H1 (cell line): Measurements from ENCODE around the gene SLC28A2. TPM values are rescaled to one million over a fixed set of nuclear protein-coding genes. Genes with fewer than 3 reads are reported as not detected.

Experiments used
- CTCF ChIA-PET: fragments of 300-600 bp; sonication (Branson Sonifier 250); formaldehyde crosslinking; loops from one replicate; lab custom pipeline; 2021; ENCODE audit not compliant: partially characterized antibody; lab: Charles Lee
- POLR2A ChIA-PET: fragments of 300-600 bp; sonication (Branson Sonifier 250); formaldehyde crosslinking; loops from one replicate; lab custom pipeline; 2021; ENCODE audit warnings: inconsistent platforms; ENCODE audit not compliant: partially characterized antibody; lab: Charles Lee
- DNase-seq, 2 experiments: peaks; one replicate each; pipeline versions ENCODE4 v3.0.0 to v3.0.0-alpha.2; 2010 to 2022; ENCODE audit warnings: low spot score in 2 of 2, low read depth in 1 of 2, mixed read lengths in 1 of 2
- FAIRE-seq: peaks from 2 replicates; lab custom pipeline; 2011; peaks lifted over from hg19 to GRCh38; lab: Jason Lieb, UNC
- H2AFZ ChIP-seq: 2 replicates; pipeline ENCODE4 v1.8.1; 2012; ENCODE audit warnings: low read length, inconsistent platforms
- H2AK5ac ChIP-seq: 2 replicates; pipeline ENCODE4 v1.6.1; 2013; ENCODE audit warnings: low read depth, low read length
- H2BK120ac ChIP-seq: replicated peaks from 2 replicates; pipeline ENCODE3; 2013; ENCODE audit warnings: low read depth, low read length, inconsistent platforms
- H2BK12ac ChIP-seq: 2 replicates; pipeline ENCODE4 v1.6.1; 2013; ENCODE audit warnings: low read depth, low read length
- H2BK15ac ChIP-seq: 2 replicates; pipeline ENCODE4 v1.6.1; 2013; ENCODE audit warnings: low read length
- H2BK20ac ChIP-seq: 2 replicates; pipeline ENCODE4 v1.6.1; 2013; ENCODE audit warnings: low read length
- H2BK5ac ChIP-seq: 2 replicates; pipeline ENCODE4 v1.6.1; 2013; ENCODE audit warnings: low read depth, low read length
- H3K14ac ChIP-seq: 2 replicates; pipeline ENCODE4 v1.6.1; 2013; ENCODE audit warnings: inconsistent platforms; ENCODE audit not compliant: insufficient read length
- H3K18ac ChIP-seq: 2 replicates; pipeline ENCODE4 v1.6.1; 2013; ENCODE audit warnings: low read length; ENCODE audit errors: extremely low read depth
- H3K23ac ChIP-seq: 2 replicates; pipeline ENCODE4 v1.6.1; 2013; ENCODE audit warnings: inconsistent platforms; ENCODE audit not compliant: insufficient read length
- H3K23me2 ChIP-seq: 2 replicates; pipeline ENCODE4 v1.6.1; 2013; ENCODE audit warnings: low read depth, low read length
- H3K27ac ChIP-seq: 2 replicates; pipeline ENCODE4 v1.6.1; 2011; ENCODE audit warnings: low read depth, low read length, inconsistent platforms
- H3K27me3 ChIP-seq, 4 experiments: replicated peaks in 1 of 4; 1 replicate in 1 of 4; 2 replicates in 3 of 4; pipeline versions ENCODE4 v1.6.1 to v1.8.1; 2011 to 2013; ENCODE audit warnings: low read length in 3 of 4, mild to moderate bottlenecking in 3 of 4, inconsistent platforms in 2 of 4, mixed read lengths in 2 of 4, moderate library complexity in 1 of 4; ENCODE audit not compliant: control insufficient read depth in 3 of 4, insufficient read depth in 3 of 4; ENCODE audit errors: extremely low read depth in 1 of 4
- H3K36me3 ChIP-seq, 4 experiments: 2 replicates each; pipeline versions ENCODE4 v1.6.1 to v1.8.1; 2011 to 2013; ENCODE audit warnings: mild to moderate bottlenecking in 4 of 4, low read length in 3 of 4, moderate library complexity in 2 of 4, control low read depth in 1 of 4, inconsistent platforms in 1 of 4; ENCODE audit not compliant: insufficient read depth in 4 of 4, control insufficient read depth in 2 of 4
- H3K4ac ChIP-seq: replicated peaks from 2 replicates; pipeline ENCODE3; 2013; ENCODE audit warnings: low read length, low read depth, mixed read lengths, inconsistent platforms; ENCODE audit not compliant: insufficient read length
- H3K4me1 ChIP-seq, 4 experiments: replicated peaks in 1 of 4; 1 replicate in 1 of 4; 2 replicates in 3 of 4; pipeline versions ENCODE4 v1.6.1 to v1.8.1; 2011 to 2013; ENCODE audit warnings: low read length in 3 of 4, inconsistent platforms in 2 of 4, mixed read lengths in 1 of 4; ENCODE audit not compliant: insufficient read depth in 4 of 4, control insufficient read depth in 3 of 4
- H3K4me2 ChIP-seq, 2 experiments: 2 replicates each; pipeline versions ENCODE4 v1.6.1 to v1.8.1; 2011 to 2013; ENCODE audit warnings: low read depth in 2 of 2, low read length in 2 of 2, control low read depth in 1 of 2, inconsistent platforms in 1 of 2, mild to moderate bottlenecking in 1 of 2; ENCODE audit not compliant: insufficient read depth in 1 of 2
- H3K4me3 ChIP-seq, 4 experiments: fragments of 200-600, 300-600 bp in 1 of 4; sonication (generic), shearing (Covaris generic), sonication (Bioruptor Twin) in 1 of 4; 2 replicates each; pipeline versions ENCODE4 v1.5.1 to v1.8.1; 2011 to 2016; ENCODE audit warnings: low read length in 4 of 4, low read depth in 3 of 4, control low read depth in 2 of 4, inconsistent platforms in 2 of 4, mild to moderate bottlenecking in 2 of 4, mixed read lengths in 1 of 4, moderate library complexity in 1 of 4; ENCODE audit not compliant: insufficient read depth in 2 of 4; ENCODE audit errors: extremely low read depth in 1 of 4
- H3K56ac ChIP-seq: replicated peaks from 2 replicates; pipeline ENCODE3; 2013; ENCODE audit warnings: low read depth, mild to moderate bottlenecking, mixed read lengths, low read length, inconsistent platforms; ENCODE audit not compliant: insufficient read length
- H3K79me1 ChIP-seq: 2 replicates; pipeline ENCODE4 v1.6.1; 2013; ENCODE audit warnings: low read depth, low read length, control low read depth
- H3K79me2 ChIP-seq, 2 experiments: 2 replicates each; pipeline versions ENCODE4 v1.6.1 to v1.8.1; 2012 to 2013; ENCODE audit warnings: low read length in 2 of 2, mild to moderate bottlenecking in 2 of 2, inconsistent platforms in 1 of 2; ENCODE audit not compliant: insufficient read depth in 2 of 2, control insufficient read depth in 1 of 2
- H3K9ac ChIP-seq, 4 experiments: replicated peaks in 1 of 4; 1 replicate in 1 of 4; 2 replicates in 3 of 4; pipeline versions ENCODE4 v1.6.1 to v1.8.1; 2011 to 2013; ENCODE audit warnings: low read depth in 3 of 4, low read length in 3 of 4, control low read depth in 2 of 4, mild to moderate bottlenecking in 2 of 4, moderate library complexity in 2 of 4, inconsistent platforms in 1 of 4; ENCODE audit errors: extremely low read depth in 1 of 4
- H3K9me3 ChIP-seq, 2 experiments: 2 replicates each; pipeline versions ENCODE4 v1.6.1 to v1.8.1; 2012 to 2013; ENCODE audit warnings: mild to moderate bottlenecking in 2 of 2, moderate library complexity in 2 of 2, control low read depth in 1 of 2, inconsistent platforms in 1 of 2, low read depth in 1 of 2, low read length in 1 of 2, mixed read lengths in 1 of 2; ENCODE audit not compliant: insufficient read depth in 2 of 2
- H4K20me1 ChIP-seq, 2 experiments: replicated peaks in 1 of 2; 2 replicates each; pipeline versions ENCODE3 to v1.8.1; 2011 to 2013; ENCODE audit warnings: inconsistent platforms in 2 of 2, low read length in 2 of 2, mild to moderate bottlenecking in 1 of 2; ENCODE audit not compliant: insufficient read depth in 2 of 2, control insufficient read depth in 1 of 2
- H4K5ac ChIP-seq: 2 replicates; pipeline ENCODE4 v1.6.1; 2013; ENCODE audit warnings: low read length, low read depth, mixed read lengths, inconsistent platforms; ENCODE audit not compliant: insufficient read length
- H4K8ac ChIP-seq: 2 replicates; pipeline ENCODE4 v1.8.0; 2013; ENCODE audit warnings: mild to moderate bottlenecking, moderate library complexity, low read length, inconsistent platforms; ENCODE audit not compliant: insufficient read depth; ENCODE audit errors: extremely low read depth
- H4K91ac ChIP-seq: replicated peaks from 2 replicates; pipeline ENCODE3; 2013; ENCODE audit warnings: low read length, mixed read lengths, inconsistent platforms; ENCODE audit not compliant: insufficient read length
- CTBP2 ChIP-seq: IDR thresholded peaks from 2 replicates; pipeline ENCODE4 v1.7.0; 2011; ENCODE audit warnings: borderline replicate concordance, mild to moderate bottlenecking, moderate library complexity, mixed read lengths, low read length; ENCODE audit not compliant: insufficient read depth, insufficient read length
- GABPA ChIP-seq: IDR thresholded peaks from 2 replicates; pipeline ENCODE4 v1.6.1; 2011; ENCODE audit warnings: mild to moderate bottlenecking, low read length, moderate library complexity, borderline replicate concordance; ENCODE audit not compliant: insufficient read depth
- GTF2F1 ChIP-seq: IDR thresholded peaks from 2 replicates; pipeline ENCODE4 v1.6.1; 2012; ENCODE audit warnings: low read depth, low read length, improper control_type of control experiment, borderline replicate concordance
- HDAC6 ChIP-seq: IDR thresholded peaks from one replicate; pipeline ENCODE4 v1.7.1; 2012; ENCODE audit warnings: low read depth, mild to moderate bottlenecking, inconsistent platforms, low read length, moderate library complexity
- KDM1A ChIP-seq: fragments of 200-600, 300-600 bp; sonication (generic); IDR thresholded peaks from 2 replicates; pipeline ENCODE4 v1.7.1; 2016; ENCODE audit warnings: mild to moderate bottlenecking, low read length, borderline replicate concordance
- TBP ChIP-seq: IDR thresholded peaks from 2 replicates; pipeline ENCODE4 v1.6.1; 2011; ENCODE audit warnings: low read depth, low read length, improper control_type of control experiment
- YY1 ChIP-seq: IDR thresholded peaks from 2 replicates; pipeline ENCODE4 v1.6.1; 2011; ENCODE audit warnings: low read depth, mild to moderate bottlenecking, low read length
- WGBS, 2 experiments: shearing (Covaris generic) in 1 of 2; methylation state at CpG; one replicate each; pipeline versions ENCODE4 v1.1.6 to v1.1.7; 2013 to 2015; ENCODE audit warnings: low lambda C conversion rate in 2 of 2, mixed read lengths in 2 of 2, inconsistent platforms in 1 of 2, low coverage in 1 of 2, missing lambda C conversion rate in 1 of 2; ENCODE audit not compliant: insufficient replicate concordance in 2 of 2, insufficient coverage in 1 of 2, insufficient read length in 1 of 2; ENCODE audit errors: extremely low coverage in 1 of 2, missing lambda C conversion rate in 1 of 2; 5-methylcytosine and 5-hydroxymethylcytosine counted together
- polyA plus RNA-seq, 7 experiments: library from polyadenylated mRNA; depleted of rRNA in 3 of 7; stranded (reverse) in 5 of 7; unstranded in 2 of 7; fragments of >200 nt in 5 of 7; fragments of 200-250 nt in 2 of 7; gene quantifications; 1 replicate in 5 of 7; 2 replicates in 1 of 7; 4 replicates in 1 of 7; pipeline versions ENCODE4 v1.2.1 to v1.2.3, GENCODE V29; 2011 to 2013; ENCODE audit warnings: missing spikeins in 2 of 7, mixed read lengths in 2 of 7
- total RNA-seq: library from RNA; stranded (reverse); fragmentation: NEBNext Ultra II Directional; extraction: Animal tissue kit (Norgen Biotek cat#: 25700); gene quantifications from 2 replicates; pipeline ENCODE4 v1.2.1, GENCODE V29; 2021

SLC28A2 gene
- total and polyA plus RNA-seq, 2 of the 8 experiments (the other 6 are each of a cell fraction or from before 2014, with no cell fraction given), result 0.11 TPM; not detected in 1

DNA sequence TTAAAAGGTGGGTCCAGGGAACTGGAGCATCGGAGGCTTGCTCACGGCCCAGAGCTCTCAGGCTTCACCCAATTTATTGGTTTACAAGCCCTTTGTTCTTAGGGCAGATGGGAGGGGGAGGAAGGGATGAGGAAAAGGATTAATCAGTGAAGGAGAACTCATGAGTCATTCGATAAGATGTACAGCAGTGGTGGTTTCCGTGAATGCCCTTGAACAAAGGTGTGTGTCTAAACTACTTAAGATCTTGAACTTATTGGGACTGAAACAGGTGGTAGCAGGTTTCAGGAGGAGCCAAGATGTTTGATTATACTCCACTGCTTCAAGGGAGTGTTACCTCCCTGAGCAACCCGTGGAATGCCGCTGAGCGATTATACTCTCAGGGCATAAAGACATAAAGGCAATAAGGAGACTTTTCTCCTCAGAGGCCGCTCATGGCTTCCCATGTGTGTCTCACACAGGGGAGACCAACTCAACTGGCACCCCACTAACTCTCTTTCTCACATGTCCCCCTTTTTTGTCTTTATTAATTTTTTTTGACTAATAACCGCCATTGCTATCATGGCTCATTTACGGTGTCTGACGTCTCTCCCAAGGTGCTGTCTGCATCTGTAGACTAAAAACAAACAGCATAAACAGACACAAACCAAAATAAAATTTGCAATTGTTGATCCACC, 17.3 kb upstream of the SLC28A2 start:
- H3K23me2 ChIP-seq, result no peaks in the 10 kb centered on the region
- H3K36me3 ChIP-seq, result no peaks in the 10 kb centered on the region
- no peak overlapping the region for H2BK5ac ChIP-seq
- TF ChIP-seq TBP, result no peak
- TF ChIP-seq GABPA, result no peak
- no peak for TF ChIP-seq HDAC6
- TF ChIP-seq CTBP2, result no peak
- TF ChIP-seq YY1, result no peak
- no peak for TF ChIP-seq GTF2F1
- TF ChIP-seq KDM1A, result no peak
- no peak overlapping the region for H4K91ac ChIP-seq
- ChIA-PET CTCF (interaction anchor here (1.0 kb wide), 1 partner anchor 31 kb away, joined by 3 read pairs; no protein-coding TSS in a partner anchor), POLR2A (no interaction called here)
- H3K4me2 ChIP-seq, result no peak overlapping the region
- H3K27ac ChIP-seq, result no peak overlapping the region
- no peak overlapping the region for H4K5ac ChIP-seq
- no peaks in the 10 kb centered on the region for H4K20me1 ChIP-seq
- no peak overlapping the region for H3K9ac ChIP-seq
- no peaks in the 10 kb centered on the region for H3K4me1 ChIP-seq
- H2AFZ ChIP-seq, result no peak overlapping the region
- no peak for FAIRE-seq
- DNase-seq, result no peak
- H3K56ac ChIP-seq, result no peak overlapping the region
- no peak overlapping the region for H3K4ac ChIP-seq
- no peak overlapping the region for H2AK5ac ChIP-seq
- H3K18ac ChIP-seq, result no peak overlapping the region
- H3K79me2 ChIP-seq, result no peaks in the 10 kb centered on the region
- WGBS, 2 experiments, result 74% methylated on average over 10 of the region's 11 CpGs; no CpG with 5 or more reads in 1 of the 2 experiments
- no peak overlapping the region for H2BK15ac ChIP-seq
- no peak overlapping the region for H2BK120ac ChIP-seq
- H3K27me3 ChIP-seq, result no peaks in the 10 kb centered on the region
- H3K79me1 ChIP-seq, result no peaks in the 10 kb centered on the region
- peaks cover 7 to 31% of the 10 kb centered on the region in 2 experiments; a peak in 3 of 4 replicates for H3K9me3 ChIP-seq
- no peak overlapping the region for H2BK20ac ChIP-seq
- no peak overlapping the region for H2BK12ac ChIP-seq
- no peak overlapping the region for H3K4me3 ChIP-seq
- H3K23ac ChIP-seq, result no peak overlapping the region
- no peak overlapping the region for H4K8ac ChIP-seq
- no peak overlapping the region for H3K14ac ChIP-seq
